Fibroblast of lung (primary cell): ENCODE measurements around the gene PAQR7.

Experiments used
- EZH2 ChIP-seq: IDR thresholded peaks from 2 replicates; pipeline ENCODE4 v1.5.1; 2012; ENCODE audit warnings: low read length, control low read depth, mild to moderate bottlenecking; ENCODE audit errors: missing control alignments
- TF ChIP-seq, protein P1 (sequence below), 2 donors: IDR thresholded peaks in 1 of 2; conservative IDR thresholded peaks in 1 of 2; 1 replicate in 1 of 2; 2 replicates in 1 of 2; pipeline ENCODE4 v1.5.1; 2011 to 2012; ENCODE audit warnings: low read length in 2 of 2, control low read depth in 1 of 2, inconsistent platforms in 1 of 2, low read depth in 1 of 2, mild to moderate bottlenecking in 1 of 2

GRCh38 chr1:25856856-25857255 is 18.7 kb downstream of the PAQR7 start:
- TF ChIP-seq, protein P1, sequence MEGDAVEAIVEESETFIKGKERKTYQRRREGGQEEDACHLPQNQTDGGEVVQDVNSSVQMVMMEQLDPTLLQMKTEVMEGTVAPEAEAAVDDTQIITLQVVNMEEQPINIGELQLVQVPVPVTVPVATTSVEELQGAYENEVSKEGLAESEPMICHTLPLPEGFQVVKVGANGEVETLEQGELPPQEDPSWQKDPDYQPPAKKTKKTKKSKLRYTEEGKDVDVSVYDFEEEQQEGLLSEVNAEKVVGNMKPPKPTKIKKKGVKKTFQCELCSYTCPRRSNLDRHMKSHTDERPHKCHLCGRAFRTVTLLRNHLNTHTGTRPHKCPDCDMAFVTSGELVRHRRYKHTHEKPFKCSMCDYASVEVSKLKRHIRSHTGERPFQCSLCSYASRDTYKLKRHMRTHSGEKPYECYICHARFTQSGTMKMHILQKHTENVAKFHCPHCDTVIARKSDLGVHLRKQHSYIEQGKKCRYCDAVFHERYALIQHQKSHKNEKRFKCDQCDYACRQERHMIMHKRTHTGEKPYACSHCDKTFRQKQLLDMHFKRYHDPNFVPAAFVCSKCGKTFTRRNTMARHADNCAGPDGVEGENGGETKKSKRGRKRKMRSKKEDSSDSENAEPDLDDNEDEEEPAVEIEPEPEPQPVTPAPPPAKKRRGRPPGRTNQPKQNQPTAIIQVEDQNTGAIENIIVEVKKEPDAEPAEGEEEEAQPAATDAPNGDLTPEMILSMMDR (conservative IDR thresholded peaks at IDR 0.05 in 1 of 2, IDR thresholded peaks at IDR 0.05 in 1 of 2; ENCODE audit: low read depth in 1 of 2, low read length in 2 of 2): no peak
- no peak for TF ChIP-seq EZH2
